K562 (cell line): Measurements from ENCODE around the gene SLC31A1. TPM values are rescaled to one million over a fixed set of nuclear protein-coding genes. Genes with fewer than 3 reads are reported as not detected.

ENCODE experiments used
- ATAC-seq: fragments of 200-7000 bp; cut with Tn5 transposase; 3 replicates; pipeline ENCODE4 v1.9.1; 2020; ENCODE audit warnings: moderate library complexity
- BruUV-seq: library from RNA; stranded (reverse); fragments of 400-500 nt; replicated peaks from 2 replicates; lab custom pipeline; 2021; lab: Mats Ljungman, UMichigan
- CTCF ChIA-PET: fragments of 300-600 bp; formaldehyde crosslinking; extraction: SDS; loops from one replicate; lab custom pipeline; 2021; ENCODE audit warnings: low intra/inter-chr PET ratio; lab: Yijun Ruan, JAX
- POLR2A ChIA-PET: fragments of 300-600, 350-650 bp; sonication (Branson Sonifier 250); formaldehyde crosslinking; extraction: SDS; loops from one replicate; lab custom pipeline; 2021; ENCODE audit warnings: antibody characterized with exemption, inconsistent platforms; lab: Yijun Ruan, JAX
- DNase-seq, 4 experiments: peaks; one replicate each; pipeline versions ENCODE4 v3.0.0 to v3.0.0-alpha.2; 2011 to 2018; ENCODE audit warnings: low spot score in 3 of 4, mixed read lengths in 3 of 4; ENCODE audit errors: extremely low read depth in 1 of 4
- FAIRE-seq: peaks from 2 replicates; lab custom pipeline; 2011; peaks lifted over from hg19 to GRCh38; lab: Jason Lieb, UNC
- H2AFZ ChIP-seq: 2 replicates; pipeline ENCODE4 v1.6.0; 2011; ENCODE audit warnings: low read depth, low read length, control low read depth, inconsistent platforms
- H3K27ac ChIP-seq: fragments of 200-600 bp; 3 replicates; pipeline ENCODE4 v1.8.0; 2011; ENCODE audit warnings: low read depth, mild to moderate bottlenecking, control low read depth, inconsistent platforms, low read length, moderate library complexity, mixed read lengths; ENCODE audit errors: extremely low read depth
- H3K27me3 ChIP-seq, 2 experiments: fragments of 300-600 bp in 1 of 2; 2 replicates in 1 of 2; 3 replicates in 1 of 2; pipeline versions ENCODE4 v1.6.0 to v1.8.0; 2011; ENCODE audit warnings: inconsistent platforms in 2 of 2, low read length in 2 of 2, mild to moderate bottlenecking in 1 of 2, mixed read lengths in 1 of 2, moderate library complexity in 1 of 2; ENCODE audit not compliant: control insufficient read depth in 2 of 2, insufficient read depth in 2 of 2
- H3K36me3 ChIP-seq: fragments of 300-600 bp; 3 replicates; pipeline ENCODE4 v1.8.0; 2011; ENCODE audit warnings: mild to moderate bottlenecking, low read length, inconsistent platforms; ENCODE audit not compliant: control insufficient read depth, insufficient read depth
- H3K4me1 ChIP-seq, 2 experiments: fragments of 200-600 bp in 1 of 2; replicated peaks in 1 of 2; 2 replicates in 1 of 2; 3 replicates in 1 of 2; pipeline versions ENCODE4 v1.5.1 to v1.8.0; 2011; ENCODE audit warnings: inconsistent platforms in 2 of 2, low read length in 2 of 2, mild to moderate bottlenecking in 1 of 2, mixed read lengths in 1 of 2, moderate library complexity in 1 of 2; ENCODE audit not compliant: control insufficient read depth in 2 of 2, insufficient read depth in 2 of 2
- H3K4me2 ChIP-seq: 2 replicates; pipeline ENCODE4 v1.6.1; 2011; ENCODE audit warnings: low read length, control low read depth, inconsistent platforms, mixed read lengths; ENCODE audit not compliant: insufficient read depth
- H3K4me3 ChIP-seq: fragments of 200-600 bp; sonication (generic), shearing (Covaris generic); 2 replicates; pipeline ENCODE4 v1.5.1; 2016; ENCODE audit warnings: control low read depth, inconsistent platforms
- H3K79me2 ChIP-seq: fragments of 200-600 bp; 3 replicates; pipeline ENCODE4 v1.8.0; 2011; ENCODE audit warnings: low read length, inconsistent platforms; ENCODE audit not compliant: control insufficient read depth, insufficient read depth
- H3K9ac ChIP-seq, 2 experiments: 2 replicates each; pipeline versions ENCODE4 v1.6.0 to v1.6.1; 2011; ENCODE audit warnings: low read depth in 2 of 2, low read length in 2 of 2, control low read depth in 1 of 2, inconsistent platforms in 1 of 2, mild to moderate bottlenecking in 1 of 2, mixed read lengths in 1 of 2; ENCODE audit not compliant: insufficient read depth in 1 of 2
- H3K9me1 ChIP-seq: one replicate; pipeline ENCODE4 v1.6.0; 2011; ENCODE audit warnings: inconsistent platforms, mild to moderate bottlenecking, low read length, moderate library complexity; ENCODE audit not compliant: control insufficient read depth, insufficient read depth
- H3K9me3 ChIP-seq: replicated peaks from 2 replicates; pipeline ENCODE4 v1.5.1; 2011; ENCODE audit warnings: low read depth, low read length, inconsistent platforms; ENCODE audit not compliant: control insufficient read depth, insufficient read depth
- H4K20me1 ChIP-seq: replicated peaks from 2 replicates; pipeline ENCODE4 v1.6.1; 2011; ENCODE audit warnings: low read length, inconsistent platforms, mixed read lengths; ENCODE audit not compliant: control insufficient read depth, insufficient read depth
- ARID1B ChIP-seq: fragments of 450-650 bp; IDR thresholded peaks from 2 replicates; pipeline ENCODE4 v1.6.1; 2016; ENCODE audit warnings: antibody characterized with exemption, mild to moderate bottlenecking, inconsistent platforms
- ILF3 ChIP-seq: fragments of 450-650 bp; IDR thresholded peaks from 2 replicates; pipeline ENCODE4 v1.6.1; 2018; ENCODE audit warnings: antibody characterized with exemption, mild to moderate bottlenecking, moderate library complexity, borderline replicate concordance
- MBD2 ChIP-seq: sonication (generic); IDR thresholded peaks from 2 replicates; pipeline ENCODE4 v1.6.1; 2016; ENCODE audit warnings: low read depth, borderline replicate concordance
- NBN ChIP-seq: fragments of 450-650 bp; IDR thresholded peaks from 2 replicates; pipeline ENCODE4 v1.6.1; 2016; ENCODE audit warnings: low read depth, mild to moderate bottlenecking
- NFIX ChIP-seq: fragments of 250-450 bp; sonication (Bioruptor Pico); IDR thresholded peaks from 2 replicates; pipeline ENCODE4 v1.4.0; 2020; ENCODE audit warnings: low read depth, mild to moderate bottlenecking, moderate library complexity
- NR2C1 ChIP-seq, 2 experiments: fragments of 450-650 bp; IDR thresholded peaks; 2 replicates each; pipeline ENCODE4 v1.6.1; 2017; ENCODE audit warnings: mild to moderate bottlenecking in 2 of 2, antibody characterized with exemption in 1 of 2, inconsistent platforms in 1 of 2, missing compliant biosample characterization in 1 of 2, missing genetic modification characterization in 1 of 2
- TEAD1 ChIP-seq, 2 experiments: fragments of 450-650 bp in 1 of 2; sonication (generic) in 1 of 2; formaldehyde crosslinking; IDR thresholded peaks; 2 replicates each; pipeline versions ENCODE4 v1.4.0 to v1.8.0; 2020 to 2022; ENCODE audit warnings: mild to moderate bottlenecking in 2 of 2, missing genetic modification reagents in 1 of 2
- ZMIZ1 ChIP-seq, 2 experiments: fragments of 150-350 bp in 1 of 2; IDR thresholded peaks; 2 replicates each; pipeline ENCODE4 v1.6.1; 2012 to 2016; ENCODE audit warnings: low read depth in 2 of 2, low read length in 2 of 2, mild to moderate bottlenecking in 1 of 2, moderate library complexity in 1 of 2
- ZNF134 ChIP-seq: fragments of 250-450 bp; sonication (Bioruptor Pico); conservative IDR thresholded peaks from 2 replicates; pipeline ENCODE4 v1.4.0; 2020
- ZNF41 ChIP-seq: fragments of 250-450 bp; sonication (Bioruptor Pico); conservative IDR thresholded peaks from 2 replicates; pipeline ENCODE4 v1.4.0; 2020; ENCODE audit warnings: mild to moderate bottlenecking
- ZNF436 ChIP-seq: fragments of 250-450, 450-650 bp; sonication (Bioruptor Pico); formaldehyde crosslinking; IDR thresholded peaks from 2 replicates; pipeline ENCODE4 v1.7.0; 2020; ENCODE audit warnings: mild to moderate bottlenecking
- ZNF644 ChIP-seq: fragments of 200-800 bp; sonication (Bioruptor generic); IDR thresholded peaks from 2 replicates; pipeline ENCODE4 v1.6.1; 2016; ENCODE audit warnings: low read depth, missing genetic modification characterization, missing compliant biosample characterization
- ZNF79 ChIP-seq: fragments of 250-450 bp; sonication (Bioruptor Pico); IDR thresholded peaks from 2 replicates; pipeline ENCODE4 v1.4.0; 2020; ENCODE audit warnings: low read depth, mild to moderate bottlenecking, moderate library complexity
- WGBS: fragments of 100-300 bp; shearing (Covaris generic); methylation state at CpG from one replicate; pipeline ENCODE4 v1.1.6; 2016; ENCODE audit warnings: low coverage, mixed read lengths; ENCODE audit not compliant: insufficient coverage; ENCODE audit errors: missing lambda C conversion rate; 5-methylcytosine and 5-hydroxymethylcytosine counted together
- in situ Hi-C: fragments of 300-500 bp; cut with MboI; formaldehyde crosslinking; loops from 4 replicates; pipeline ENCODE4 v1.15.0; 2018; ENCODE audit warnings: inconsistent platforms, mixed read lengths
- intact Hi-C: fragments of 100-400 bp; cut with micrococcal nuclease; formaldehyde crosslinking; loops from 2 replicates; pipeline ENCODE4 v1.14.2; 2022
- polyA plus RNA-seq, 8 experiments: library from polyadenylated mRNA; depleted of rRNA in 4 of 8; stranded (reverse) in 5 of 8; unstranded in 3 of 8; fragments of >200 nt; fragmentation: Nextera tagmentation in 2 of 8; fragmentation: Illumina TruSeq in 1 of 8; extraction: Ambion mirVana in 2 of 8; extraction: Trizol in 1 of 8; gene quantifications; 2 replicates each; pipeline versions ENCODE4 v1.2.1 to v1.2.3, GENCODE V29; 2011 to 2014; ENCODE audit warnings: inconsistent platforms in 1 of 8, missing spikeins in 1 of 8
- total RNA-seq, 7 experiments: library from RNA; depleted of rRNA in 6 of 7; stranded (reverse); fragments of >200 nt in 6 of 7; fragmentation: Illumina TruSeq in 2 of 7; extraction: Trizol in 2 of 7; gene quantifications; 2 replicates each; pipeline versions ENCODE4 v1.2.1 to v1.2.3, GENCODE V29; 2011 to 2021; ENCODE audit warnings: low replicate concordance in 1 of 7

The SLC31A1 gene
- total and polyA plus RNA-seq, 9 of the 15 experiments (the other 6 are each of a cell fraction or from before 2014, with no cell fraction given) = 15.4 to 40.7 (median 25.9) TPM

GRCh38 chr9:113278840-113279239 is 57.5 kb downstream of the SLC31A1 start:
- FAIRE-seq (no peak), DNase-seq (no peak), ATAC-seq (no peak)
- ChIA-PET CTCF (no interaction called here), POLR2A (no interaction called here)
- no peaks in the 10 kb centered on the region for H4K20me1 ChIP-seq
- no peak overlapping the region for H3K4me3 ChIP-seq
- no peak overlapping the region for H3K4me2 ChIP-seq
- H3K9ac ChIP-seq = no peak overlapping the region
- no peaks in the 10 kb centered on the region for H3K27me3 ChIP-seq
- 90% methylated on average over 4 of the region's 4 CpGs for WGBS
- no peak overlapping the region for H2AFZ ChIP-seq
- H3K27ac ChIP-seq = no peak overlapping the region
- peaks cover 50% of the 10 kb centered on the region for H3K79me2 ChIP-seq
- H3K36me3 ChIP-seq = peaks cover 73% of the 10 kb centered on the region
- peaks cover 3 to 6% of the 10 kb centered on the region in 2 experiments; a peak in 3 of 5 replicates for H3K4me1 ChIP-seq
- TF ChIP-seq ZNF436 (CRISPR knock-in tag) (no peak), ZNF644 (no peak), ILF3 (no peak), TEAD1 (CRISPR knock-in tag; IDR thresholded peaks at IDR 0.05) (no peak), NFIX (CRISPR knock-in tag) (no peak)
- no peaks in the 10 kb centered on the region for H3K9me1 ChIP-seq
- H3K9me3 ChIP-seq = no peaks in the 10 kb centered on the region
- in situ Hi-C loops = no loop called here
- intact Hi-C loops = loop anchor here (10.0 kb wide), 2 partner anchors 126 to 354 kb away; partner anchors contain the start of gene ALAD
- no TSS peak for BruUV-seq

- WGBS = 98% methylated on average over 4 of the region's 4 CpGs
- no peak overlapping the region for H3K4me3 ChIP-seq
- H3K9me3 ChIP-seq = no peaks in the 10 kb centered on the region
- peaks cover 92% of the 10 kb centered on the region for H3K36me3 ChIP-seq
- no peaks in the 10 kb centered on the region for H3K9me1 ChIP-seq
- intact Hi-C loops (no loop called here), in situ Hi-C loops (no loop called here)
- no peak overlapping the region for H3K4me2 ChIP-seq
- FAIRE-seq (no peak), ATAC-seq (no peak), DNase-seq (no peak)
- ChIA-PET CTCF (no interaction called here), POLR2A (interaction anchor here (2.4 kb wide), 1 partner anchor 9 kb away, joined by 8 read pairs; no protein-coding TSS in a partner anchor)
- H3K27ac ChIP-seq = no peak overlapping the region
- H2AFZ ChIP-seq = no peak overlapping the region
- H3K9ac ChIP-seq = no peak overlapping the region
- peaks cover 25% of the 10 kb centered on the region for H3K79me2 ChIP-seq
- H3K27me3 ChIP-seq = no peaks in the 10 kb centered on the region
- H3K4me1 ChIP-seq = peaks cover 2 to 3% of the 10 kb centered on the region in 2 experiments; a peak in 3 of 5 replicates
- H4K20me1 ChIP-seq = no peaks in the 10 kb centered on the region
- BruUV-seq = no TSS peak
- TF ChIP-seq ARID1B = no peak
- TF ChIP-seq ZMIZ1 (IDR thresholded peaks at IDR 0.05; ENCODE audit: low read depth in 2 of 2, low read length in 2 of 2) = no peak
- no peak for TF ChIP-seq ZNF79
- no peak for TF ChIP-seq NR2C1 (IDR thresholded peaks at IDR 0.05)
- TF ChIP-seq NR2C1 (tag; IDR thresholded peaks at IDR 0.05) = no peak
- TF ChIP-seq MBD2 = no peak
- TF ChIP-seq ZNF41 (CRISPR knock-in tag) = no peak
- TF ChIP-seq NBN = no peak
- no peak for TF ChIP-seq ZNF134 (CRISPR knock-in tag)
Observed at GRCh38 chr9:113281356-113281755, 60.0 kb downstream of the SLC31A1 start.
